GM12891 (cell line): Measurements from ENCODE around the gene PPFIA2.

Experiments used
- POLR2A ChIP-seq: IDR thresholded peaks from 2 replicates; pipeline ENCODE4 v1.6.1; 2011; ENCODE audit warnings: low read depth, low read length, control low read depth
- POLR2AphosphoS5 ChIP-seq: IDR thresholded peaks from 2 replicates; pipeline ENCODE4 v1.6.1; 2011; ENCODE audit warnings: low read depth, low read length, control low read depth
- TAF1 ChIP-seq: IDR thresholded peaks from 2 replicates; pipeline ENCODE4 v1.6.1; 2011; ENCODE audit warnings: low read depth, low read length, control low read depth

- TF ChIP-seq POLR2AphosphoS5 = no peak
- no peak for TF ChIP-seq POLR2A
- TF ChIP-seq TAF1 = no peak
These were observed 377.2 kb downstream of the PPFIA2 start for GRCh38 chr12:81381951-81382350.
